Heart left ventricle (tissue), 13 donors: ENCODE measurements around the gene NBPF1.
"Not testable (repeated sequence)": the region's sequence is repeated elsewhere in the genome, so short reads cannot be mapped to it uniquely, and the experiment has no call there.

Experiments used
- POLR2A ChIP-seq, 2 donors: fragments of 450-650 bp; IDR thresholded peaks; one replicate each; pipeline ENCODE4 v1.6.1; 2017; ENCODE audit warnings: antibody characterized with exemption in 2 of 2, mild to moderate bottlenecking in 2 of 2, moderate library complexity in 2 of 2
- TF ChIP-seq, protein P1 (sequence below), 12 donors: fragments of 200-600 bp; sonication (generic) in 4 of 12; IDR thresholded peaks; one replicate each; pipeline versions ENCODE4 v1.5.0 to v1.8.0; 2018 to 2022; ENCODE audit warnings: antibody characterized with exemption in 12 of 12, mild to moderate bottlenecking in 5 of 12
- donor health status: ischemic (EF 13 %, LVEDD 7.1; RV severe dilation, severe dysfunction).
- donor health status: DM: no; HTN: yes; CAD: no.
- donor health status: DM: no; HTN: no; CAD: no.
- donor health status: ischemic (EF 25% LVEDD 6.9; RV normal size, moderate dysfunction).
- donor health status: ischemic (EF 25% LVEDD 5.7; RV mildly dilated, moderate dysfunction).
- donor health status: ischemic (EF 35%, LVEDD 5.7; RV mildly dilated, moderate dysfunction).
- donor health status: nonischemic (EF 11% LVEDD 7.7; RV severe dilation, severe dysfunction).
- donor health status: DM: yes; HTN: yes; CAD: no.
- donor health status: PGD.
- donor health status: ischemic (EF 29% LVEDD 5.4; RV normal size, mild dysfunction).
- donor health status: nonischemic (EF 23%, LVEDD 6.1; RV moderate dilation, normal function).

DNA sequence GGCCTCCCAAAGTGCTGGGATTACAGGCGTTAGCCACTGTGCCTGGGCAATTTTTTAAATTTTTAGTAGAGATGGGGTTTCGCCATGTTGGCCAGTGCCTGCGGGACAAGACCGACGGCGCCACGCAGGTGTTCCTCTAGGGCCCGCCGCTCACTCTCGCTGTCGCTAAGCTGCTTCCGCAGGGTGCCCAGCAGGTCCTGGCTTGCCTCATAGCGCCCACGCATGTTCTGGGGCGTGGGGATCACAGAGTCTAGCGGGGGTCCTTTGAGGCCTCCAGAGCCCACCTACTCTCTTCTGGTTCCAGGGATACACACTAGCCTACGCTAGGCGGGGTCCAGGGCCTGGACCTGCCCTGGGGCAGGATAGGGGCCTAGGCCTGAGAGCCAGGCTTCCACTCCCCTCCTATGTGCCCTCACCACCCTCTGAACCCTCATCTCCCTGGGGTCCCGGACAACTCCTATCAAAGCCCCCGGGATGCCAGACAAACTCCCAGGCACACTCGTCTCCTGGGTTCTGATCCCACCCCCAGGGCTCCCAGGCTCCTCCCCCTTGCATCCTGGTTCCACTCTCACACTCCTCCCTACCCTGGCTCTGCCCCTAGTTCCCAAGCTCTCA, 16.7 kb upstream of the NBPF1 start:
- not testable (repeated sequence) for TF ChIP-seq POLR2A (IDR thresholded peaks at IDR 0.05)
- TF ChIP-seq, protein P1, sequence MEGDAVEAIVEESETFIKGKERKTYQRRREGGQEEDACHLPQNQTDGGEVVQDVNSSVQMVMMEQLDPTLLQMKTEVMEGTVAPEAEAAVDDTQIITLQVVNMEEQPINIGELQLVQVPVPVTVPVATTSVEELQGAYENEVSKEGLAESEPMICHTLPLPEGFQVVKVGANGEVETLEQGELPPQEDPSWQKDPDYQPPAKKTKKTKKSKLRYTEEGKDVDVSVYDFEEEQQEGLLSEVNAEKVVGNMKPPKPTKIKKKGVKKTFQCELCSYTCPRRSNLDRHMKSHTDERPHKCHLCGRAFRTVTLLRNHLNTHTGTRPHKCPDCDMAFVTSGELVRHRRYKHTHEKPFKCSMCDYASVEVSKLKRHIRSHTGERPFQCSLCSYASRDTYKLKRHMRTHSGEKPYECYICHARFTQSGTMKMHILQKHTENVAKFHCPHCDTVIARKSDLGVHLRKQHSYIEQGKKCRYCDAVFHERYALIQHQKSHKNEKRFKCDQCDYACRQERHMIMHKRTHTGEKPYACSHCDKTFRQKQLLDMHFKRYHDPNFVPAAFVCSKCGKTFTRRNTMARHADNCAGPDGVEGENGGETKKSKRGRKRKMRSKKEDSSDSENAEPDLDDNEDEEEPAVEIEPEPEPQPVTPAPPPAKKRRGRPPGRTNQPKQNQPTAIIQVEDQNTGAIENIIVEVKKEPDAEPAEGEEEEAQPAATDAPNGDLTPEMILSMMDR (IDR thresholded peaks at IDR 0.05) = not testable (repeated sequence)
